Psoas muscle (tissue), 8 donors: ENCODE data around the gene SART1. TPM values are rescaled to one million over a fixed set of nuclear protein-coding genes. Genes with fewer than 3 reads are reported as not detected.

Source experiments
- ATAC-seq, 4 donors: fragments of 200-7000 bp; cut with Tn5 transposase; one replicate each; pipeline ENCODE4 v1.9.1; 2020; ENCODE audit warnings: moderate library complexity in 3 of 4, mild to moderate bottlenecking in 2 of 4
- DNase-seq, 2 donors: peaks; one replicate each; pipeline ENCODE4 v3.0.0-alpha.2; 2020
- H3K27ac ChIP-seq: fragments of 200-600 bp; one replicate; pipeline ENCODE4 v1.8.0; 2022
- H3K27me3 ChIP-seq, 3 donors: fragments of 200-600 bp in 1 of 3; one replicate each; pipeline versions ENCODE4 v1.6.1 to v1.8.0; 2013 to 2022; ENCODE audit warnings: low read length in 2 of 3, mild to moderate bottlenecking in 2 of 3, moderate library complexity in 1 of 3; ENCODE audit not compliant: insufficient read depth in 3 of 3
- H3K36me3 ChIP-seq, 2 donors: fragments of 200-600 bp in 1 of 2; one replicate each; pipeline versions ENCODE4 v1.6.1 to v1.8.0; 2013 to 2022; ENCODE audit warnings: low read depth in 1 of 2, mild to moderate bottlenecking in 1 of 2, moderate library complexity in 1 of 2; ENCODE audit not compliant: insufficient read depth in 1 of 2
- H3K4me1 ChIP-seq: fragments of 200-600 bp; one replicate; pipeline ENCODE4 v1.8.0; 2022
- H3K4me3 ChIP-seq: fragments of 200-600 bp; one replicate; pipeline ENCODE4 v1.8.0; 2022; ENCODE audit warnings: mild to moderate bottlenecking
- H3K9me3 ChIP-seq: fragments of 200-600 bp; one replicate; pipeline ENCODE4 v1.8.0; 2022
- CTCF ChIP-seq: fragments of 200-600 bp; IDR thresholded peaks from one replicate; pipeline ENCODE4 v1.8.0; 2022; ENCODE audit warnings: antibody characterized with exemption
- WGBS, 3 donors: extraction: QIAGEN DNeasy Blood & Tissue Kit; methylation state at CpG; one replicate each; pipeline versions ENCODE4 v1.1.6 to v1.1.7; 2013; 5-methylcytosine and 5-hydroxymethylcytosine counted together
- intact Hi-C, 2 donors: fragments of 100-400 bp; cut with DNase I; formaldehyde crosslinking; loops; one replicate each; pipeline versions ENCODE4 v1.11.0 to v1.14.2; 2022
- polyA plus RNA-seq, 3 donors: library from polyadenylated mRNA; stranded (reverse); fragments of 200-250 nt; gene quantifications; one replicate each; pipeline ENCODE4 v1.2.3, GENCODE V29; 2013
- total RNA-seq, 4 donors: library from RNA; stranded (reverse); fragmentation: NEBNext Ultra II Directional in 2 of 4; extraction: Animal tissue kit (Norgen Biotek cat#: 25700) in 2 of 4; gene quantifications; one replicate each; pipeline versions ENCODE4 v1.2.1 to v1.2.4, GENCODE V29; 2021 to 2023
- donor health status: healthy with polysubstance abuse.
- donor health status: DM: no; HTN: no; CAD: no; lungs with moderate emphysema.
- donor health status: Bipolar disorder and iron deficiency.
- donor health status: healthy.
- donor health status: DM: yes; HTN: yes; CAD: no.
- donor health status: DM: no; HTN: no; CAD: no.
- donor health status: DM: no; HTN: no; CAD: no.
- donor health status: DM: yes; HTN: yes; CAD: no.

The SART1 gene
- total and polyA plus RNA-seq, 7 donors, result 36.3 to 58.7 (median 49.2) TPM

- Histone ChIP-seq H3K27me3 (no peaks in the 10 kb centered on the region), H3K9me3 (no peaks in the 10 kb centered on the region), H3K36me3 (peaks cover 0 to 39% of the 10 kb centered on the region in 2 donors), H3K4me3 (no peak overlapping the region), H3K27ac (no peak overlapping the region), H3K4me1 (peaks cover 20% of the 10 kb centered on the region)
- intact Hi-C loops, result loop anchor here in 1 of 2 donors (2.0 kb wide), 1 partner anchor 35 kb away; no protein-coding TSS in a partner anchor
- WGBS, 3 donors, result 82 to 91% (median 91%) methylated on average over 7 to 10 of the region's 10 CpGs
- TF ChIP-seq CTCF, result no peak
- ATAC-seq (no peak), DNase-seq (no peak)
Observed at GRCh38 chr11:65921876-65922275, 39.7 kb upstream of the SART1 start.

GRCh38 chr11:65922565-65922964 is 39.0 kb upstream of the SART1 start:
- no peaks in the 10 kb centered on the region for H3K9me3 ChIP-seq
- peaks cover 14% of the 10 kb centered on the region for H3K4me1 ChIP-seq
- no peak for DNase-seq
- no peak for TF ChIP-seq CTCF
- H3K36me3 ChIP-seq, result peaks cover 0 to 34% of the 10 kb centered on the region in 2 donors
- H3K4me3 ChIP-seq, result no peak overlapping the region
- H3K27me3 ChIP-seq, result no peaks in the 10 kb centered on the region
- intact Hi-C loops, result no loop called here
- ATAC-seq, result no peak
- H3K27ac ChIP-seq, result no peak overlapping the region
- 75 to 87% (median 77%) methylated on average over 3 of the region's 3 CpGs for WGBS, 3 donors

- ATAC-seq, result no peak
- no peak overlapping the region for H3K27ac ChIP-seq
- peaks cover 0 to 34% of the 10 kb centered on the region in 2 donors for H3K36me3 ChIP-seq
- WGBS, 3 donors, result 71 to 77% (median 76%) methylated on average over 2 of the region's 2 CpGs
- no peaks in the 10 kb centered on the region for H3K27me3 ChIP-seq
- no peak overlapping the region for H3K4me3 ChIP-seq
- H3K4me1 ChIP-seq, result peaks cover 5% of the 10 kb centered on the region
- no peak for TF ChIP-seq CTCF
- intact Hi-C loops, result no loop called here
- no peak for DNase-seq
- no peaks in the 10 kb centered on the region for H3K9me3 ChIP-seq
Observed at GRCh38 chr11:65925397-65925796, 36.1 kb upstream of the SART1 start.

GRCh38 chr11:65927904-65928397 is 33.6 kb upstream of the SART1 start:
- DNase-seq (no peak), ATAC-seq (no peak)
- no peaks in the 10 kb centered on the region for H3K4me1 ChIP-seq
- no peak for TF ChIP-seq CTCF
- H3K27ac ChIP-seq, result no peak overlapping the region
- no peaks in the 10 kb centered on the region for H3K9me3 ChIP-seq
- peaks cover 0 to 10% of the 10 kb centered on the region in 2 donors for H3K36me3 ChIP-seq
- intact Hi-C loops, result no loop called here
- no peaks in the 10 kb centered on the region for H3K27me3 ChIP-seq
- H3K4me3 ChIP-seq, result no peak overlapping the region
- 55 to 60% (median 55%) methylated on average over 9 of the region's 9 CpGs for WGBS, 3 donors

GRCh38 chr11:65928667-65929066 is 32.9 kb upstream of the SART1 start:
- no peak for ATAC-seq
- Histone ChIP-seq H3K9me3 (no peaks in the 10 kb centered on the region), H3K4me3 (no peak overlapping the region), H3K4me1 (no peaks in the 10 kb centered on the region), H3K27ac (no peak overlapping the region), H3K27me3 (no peaks in the 10 kb centered on the region), H3K36me3 (peaks cover 0 to 4% of the 10 kb centered on the region in 2 donors)
- intact Hi-C loops, result no loop called here
- TF ChIP-seq CTCF, result no peak
- DNase-seq, result no peak
- WGBS, 3 donors, result 60 to 69% (median 69%) methylated on average over 6 of the region's 6 CpGs
